Thyroid gland (tissue), 4 donors: ENCODE data around the gene ADARB2. TPM values are rescaled to one million over a fixed set of nuclear protein-coding genes. Genes with fewer than 3 reads are reported as not detected.

Experiments
- DNase-seq, 2 donors: peaks; one replicate each; pipeline ENCODE4 v3.0.0-alpha.2; 2019
- H3K27ac ChIP-seq, 3 donors: fragments of 200-600 bp; sonication (generic); 1 replicate in 2 of 3; 2 replicates in 1 of 3; pipeline ENCODE4 v1.5.1; 2016 to 2019; ENCODE audit warnings: mild to moderate bottlenecking in 1 of 3, moderate library complexity in 1 of 3
- H3K27me3 ChIP-seq: fragments of 200-600 bp; sonication (generic); one replicate; pipeline ENCODE4 v1.5.1; 2019
- H3K36me3 ChIP-seq, 2 donors: fragments of 200-600 bp; sonication (generic); one replicate each; pipeline ENCODE4 v1.5.1; 2016 to 2019
- H3K4me1 ChIP-seq, 2 donors: fragments of 200-600 bp; sonication (generic); one replicate each; pipeline ENCODE4 v1.5.1; 2017 to 2019
- H3K4me3 ChIP-seq, 3 donors: fragments of 200-600 bp; sonication (generic); replicated peaks in 1 of 3; 1 replicate in 2 of 3; 2 replicates in 1 of 3; pipeline ENCODE4 v1.5.1; 2016; ENCODE audit warnings: mild to moderate bottlenecking in 1 of 3
- H3K9me3 ChIP-seq: fragments of 200-600 bp; sonication (generic); one replicate; pipeline ENCODE4 v1.5.1; 2017
- CTCF ChIP-seq, 6 experiments: fragments of 200-600 bp in 3 of 6; fragments of 450-650 bp in 3 of 6; sonication (generic) in 3 of 6; IDR thresholded peaks; one replicate each; pipeline ENCODE4 v1.5.1; 2016 to 2019; ENCODE audit warnings: antibody characterized with exemption in 6 of 6, mild to moderate bottlenecking in 2 of 6, inconsistent platforms in 1 of 6, moderate library complexity in 1 of 6
- POLR2A ChIP-seq, 2 donors: fragments of 450-650 bp; IDR thresholded peaks; one replicate each; pipeline ENCODE4 v1.6.1; 2017; ENCODE audit warnings: antibody characterized with exemption in 2 of 2, mild to moderate bottlenecking in 2 of 2, moderate library complexity in 1 of 2
- WGBS, 2 donors: methylation state at CpG; one replicate each; pipeline ENCODE4 v1.1.5; 2017; 5-methylcytosine and 5-hydroxymethylcytosine counted together
- intact Hi-C: fragments of 100-400 bp; cut with DNase I; formaldehyde crosslinking; loops from one replicate; pipeline ENCODE4 v1.15.1; 2023
- total RNA-seq, 4 donors: library from RNA; depleted of rRNA; stranded (reverse); fragments of >200 nt; gene quantifications; one replicate each; pipeline ENCODE4 v1.2.3, GENCODE V29; 2016

The ADARB2 gene
- total RNA-seq, 4 donors from 2014 or later = 0.08 to 0.15 TPM; not detected in 2

- no peaks in the 10 kb centered on the region for H3K36me3 ChIP-seq
- whole genome bisulfite sequencing, 2 donors = 90 to 91% methylated on average over 13 of the region's 13 CpGs
- H3K27ac ChIP-seq = no peak overlapping the region
- DNase-seq = no peak
- TF ChIP-seq POLR2A (IDR thresholded peaks at IDR 0.05) (no peak), CTCF (IDR thresholded peaks at IDR 0.05) (no peak)
- no peaks in the 10 kb centered on the region for H3K4me1 ChIP-seq
- no peaks in the 10 kb centered on the region for H3K9me3 ChIP-seq
- H3K27me3 ChIP-seq = no peaks in the 10 kb centered on the region
- intact Hi-C loops = no loop called here
- no peak overlapping the region for H3K4me3 ChIP-seq
Measured at GRCh38 chr10:1150638-1150955, 586.7 kb downstream of the ADARB2 start.

- no peak for DNase-seq
- no peaks in the 10 kb centered on the region for H3K9me3 ChIP-seq
- H3K4me3 ChIP-seq = no peak overlapping the region
- no peaks in the 10 kb centered on the region for H3K36me3 ChIP-seq
- no peaks in the 10 kb centered on the region for H3K4me1 ChIP-seq
- no peak overlapping the region for H3K27ac ChIP-seq
- 74 to 81% methylated on average over 23 of the region's 23 CpGs for WGBS, 2 donors
- no peaks in the 10 kb centered on the region for H3K27me3 ChIP-seq
- TF ChIP-seq POLR2A (IDR thresholded peaks at IDR 0.05) (no peak), CTCF (IDR thresholded peaks at IDR 0.05) (no peak)
- intact Hi-C loops = no loop called here
Measured at GRCh38 chr10:1149793-1150637, 587.3 kb downstream of the ADARB2 start.

DNA sequence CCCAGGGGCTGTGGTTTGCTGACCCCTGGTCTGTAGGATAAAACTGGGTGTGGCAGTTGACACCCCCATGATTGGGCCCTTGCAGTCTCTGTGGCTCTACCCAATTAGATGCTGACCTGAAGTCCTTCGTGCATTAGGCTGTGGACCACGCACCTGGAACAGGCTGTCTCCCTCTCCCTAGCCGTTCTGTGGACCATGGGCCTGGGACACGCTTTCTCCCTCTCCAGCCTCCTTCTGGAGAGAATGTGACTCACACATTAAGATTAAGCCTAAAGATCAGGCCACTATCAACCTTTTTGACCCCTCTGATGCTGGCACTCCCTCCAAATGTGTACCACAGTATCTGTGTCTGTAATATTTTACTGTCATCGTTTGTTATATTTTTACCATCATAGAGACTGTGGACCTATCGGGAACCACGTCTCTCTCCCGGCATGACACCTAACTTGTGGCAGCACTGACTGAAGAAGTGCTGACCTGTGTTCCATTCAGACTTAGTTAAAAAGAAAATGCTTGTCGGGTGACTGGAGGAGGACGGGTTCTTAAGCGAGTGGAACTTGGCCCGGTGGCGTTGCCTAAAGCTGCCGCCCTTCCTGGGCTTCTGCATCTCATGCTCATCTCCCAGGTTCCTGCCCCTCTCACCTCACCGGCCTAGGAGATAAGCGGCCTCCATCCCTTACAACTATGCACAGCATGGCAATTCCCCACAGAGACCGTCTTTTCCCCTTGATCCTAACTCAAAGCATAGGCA, 588.3 kb downstream of the ADARB2 start:
- DNase-seq = no peak
- no peak overlapping the region for H3K27ac ChIP-seq
- intact Hi-C loops = no loop called here
- no peaks in the 10 kb centered on the region for H3K27me3 ChIP-seq
- no peak overlapping the region for H3K4me3 ChIP-seq
- H3K4me1 ChIP-seq = no peaks in the 10 kb centered on the region
- no peaks in the 10 kb centered on the region for H3K9me3 ChIP-seq
- WGBS, 2 donors = 90 to 92% methylated on average over 17 of the region's 17 CpGs
- TF ChIP-seq CTCF (IDR thresholded peaks at IDR 0.05) (no peak), POLR2A (IDR thresholded peaks at IDR 0.05) (no peak)
- H3K36me3 ChIP-seq = no peaks in the 10 kb centered on the region

DNA sequence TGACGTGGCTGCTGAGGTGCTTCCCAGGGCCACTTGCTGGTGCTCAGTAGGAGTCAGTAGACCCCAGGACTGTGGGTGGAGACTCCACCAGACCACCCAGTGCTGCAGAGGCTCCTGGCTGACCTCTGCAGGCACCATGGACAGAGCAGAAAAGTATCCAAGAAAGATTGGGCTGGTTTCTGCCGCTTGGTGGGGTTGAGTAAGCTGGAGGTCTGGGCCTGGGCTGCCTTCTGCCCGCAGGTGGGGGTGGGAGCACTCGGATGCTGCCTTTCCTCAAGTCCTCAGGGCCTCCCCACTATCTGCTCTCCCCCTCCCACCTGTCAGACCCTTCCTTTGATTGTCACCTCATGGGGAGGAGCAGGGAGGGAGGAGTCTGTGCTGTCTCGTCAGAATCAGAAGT, 589.5 kb downstream of the ADARB2 start:
- H3K36me3 ChIP-seq = no peaks in the 10 kb centered on the region
- DNase-seq = no peak
- no peak overlapping the region for H3K4me3 ChIP-seq
- H3K4me1 ChIP-seq = no peaks in the 10 kb centered on the region
- intact Hi-C loops = no loop called here
- no peaks in the 10 kb centered on the region for H3K27me3 ChIP-seq
- TF ChIP-seq CTCF (IDR thresholded peaks at IDR 0.05) (no peak), POLR2A (IDR thresholded peaks at IDR 0.05) (no peak)
- H3K27ac ChIP-seq = no peak overlapping the region
- 82 to 90% methylated on average over 2 to 4 of the region's 5 CpGs for WGBS, 2 donors
- H3K9me3 ChIP-seq = no peaks in the 10 kb centered on the region

- WGBS, 2 donors = 66 to 68% methylated on average over 3 of the region's 3 CpGs
- no peak overlapping the region for H3K27ac ChIP-seq
- H3K27me3 ChIP-seq = no peaks in the 10 kb centered on the region
- no peak for TF ChIP-seq POLR2A (IDR thresholded peaks at IDR 0.05)
- TF ChIP-seq CTCF (IDR thresholded peaks at IDR 0.05) = no peak
- H3K9me3 ChIP-seq = no peaks in the 10 kb centered on the region
- intact Hi-C loops = no loop called here
- no peak for DNase-seq
- no peaks in the 10 kb centered on the region for H3K36me3 ChIP-seq
- no peak overlapping the region for H3K4me3 ChIP-seq
- no peaks in the 10 kb centered on the region for H3K4me1 ChIP-seq
Measured at GRCh38 chr10:1142596-1142995, 594.7 kb downstream of the ADARB2 start.
